ENCODE results near the gene CDKAL1. TPM values are rescaled to one million over a fixed set of nuclear protein-coding genes. Genes with fewer than 3 reads are reported as not detected.

CDKAL1 gene
- total and polyA plus RNA-seq, 2 of the 13 experiments (the other 11 are each of a cell fraction or from before 2014, with no cell fraction given): 9.5 to 27.7 TPM

GRCh38 chr6:20658516-20658915 is 124.3 kb downstream of the CDKAL1 start:
- no TSS peak for BruUV-seq (replicated peaks)
- H3K4me2 ChIP-seq (ENCODE audit: low read depth, low read length): no peak overlapping the region
- peaks cover 25% of the 10 kb centered on the region for H3K4me1 ChIP-seq (ENCODE audit: insufficient read depth, low read length)
- intact Hi-C loops (cut with micrococcal nuclease; ENCODE audit: unreplicated experiment): no loop called here
- DNase-seq (ENCODE audit: low spot score): no peak
- ChIA-PET CTCF (ENCODE audit: low intra/inter-chr PET ratio, low total read pairs) (no interaction called here), POLR2A (no interaction called here)
- H4K20me1 ChIP-seq (ENCODE audit: insufficient read depth, low read length): no peaks in the 10 kb centered on the region
- H3K27ac ChIP-seq (ENCODE audit: extremely low read length, insufficient read depth, low read length): no peak overlapping the region
- no peaks in the 10 kb centered on the region for H3K9me3 ChIP-seq (ENCODE audit: low read length)
- no peak overlapping the region for H3K9ac ChIP-seq (ENCODE audit: insufficient read depth, low read depth, low read length)
- H3K27me3 ChIP-seq (ENCODE audit: control insufficient read depth in 1 of 2, insufficient read depth in 2 of 2, low read length in 2 of 2): no peaks in the 10 kb centered on the region
- no peak overlapping the region for H2AFZ ChIP-seq (ENCODE audit: low read length)
- no peak overlapping the region for H3K4me3 ChIP-seq (replicated peaks in 1 of 3; ENCODE audit: insufficient read depth in 1 of 3, low read depth in 2 of 3, low read length in 3 of 3)
- H3K36me3 ChIP-seq (replicated peaks in 1 of 2; ENCODE audit: control insufficient read depth in 1 of 2, insufficient read depth in 2 of 2, low read length in 2 of 2): 0 out of 5 replicates have a peak, but pooled peaks cover 0 to under 1% of the 10 kb centered on the region in 2 experiments
- TF ChIP-seq JDP2 (CRISPR knock-in tag; IDR thresholded peaks at IDR 0.05; ENCODE audit: borderline replicate concordance) (no peak), TSC22D2 (CRISPR knock-in tag; IDR thresholded peaks at IDR 0.05; ENCODE audit: borderline replicate concordance) (no peak), BCLAF1 (IDR thresholded peaks at IDR 0.05) (no peak), REXO4 (CRISPR knock-in tag; IDR thresholded peaks at IDR 0.05; ENCODE audit: borderline replicate concordance) (no peak), CENPT (CRISPR knock-in tag; IDR thresholded peaks at IDR 0.05; ENCODE audit: low read depth) (no peak), NFE2L2 (IDR thresholded peaks at IDR 0.05; ENCODE audit: low read length) (no peak), FUBP1 (CRISPR knock-in tag; IDR thresholded peaks at IDR 0.05; ENCODE audit: borderline replicate concordance) (no peak), E2F1 (CRISPR knock-in tag; IDR thresholded peaks at IDR 0.05) (no peak), ZNF569 (CRISPR knock-in tag; IDR thresholded peaks at IDR 0.05; ENCODE audit: borderline replicate concordance) (no peak), YY1 (IDR thresholded peaks at IDR 0.05; ENCODE audit: insufficient read depth, insufficient replicate concordance, low read depth, low read length) (no peak), ZNF512B (CRISPR knock-in tag; IDR thresholded peaks at IDR 0.05; ENCODE audit: borderline replicate concordance) (no peak)
- ATAC-seq: no peak
- H3K79me2 ChIP-seq (ENCODE audit: insufficient read depth, low read length): no peaks in the 10 kb centered on the region
- FAIRE-seq: no peak
- in situ Hi-C loops (cut with HindIII; ENCODE audit: extremely low pct_ligation_motif_present, low pct_unique_long_range_greater_than_20kb): no loop called here
- WGBS (ENCODE audit: low lambda C conversion rate): 97% methylated on average over 5 of the region's 5 CpGs
